ENCODE results near the gene VRK2.
"Not testable (repeated sequence)": the region's sequence is repeated elsewhere in the genome, so short reads cannot be mapped to it uniquely, and the experiment has no call there.

GRCh38 chr2:58168130-58168529 is 121.5 kb downstream of the VRK2 start:
- TF ChIP-seq CTCF, POLR2A (IDR thresholded peaks at IDR 0.05): not testable (repeated sequence)
